SH-SY5Y (cell line): ENCODE results near the gene RTL9.

ENCODE experiments used
- GATA2 ChIP-seq: IDR thresholded peaks from 2 replicates; pipeline ENCODE4 v1.6.1; 2011; ENCODE audit warnings: mild to moderate bottlenecking, low read depth, low read length
- GATA3 ChIP-seq: IDR thresholded peaks from 2 replicates; pipeline ENCODE4 v1.6.1; 2011; ENCODE audit warnings: low read depth, mild to moderate bottlenecking, low read length, moderate library complexity

- no peak for TF ChIP-seq GATA3
- TF ChIP-seq GATA2: no peak
These were observed 12.0 kb upstream of the RTL9 start for GRCh38 chrX:110346681-110347080.
